ENCODE data around the gene SUN1. TPM values are rescaled to one million over a fixed set of nuclear protein-coding genes. Genes with fewer than 3 reads are reported as not detected.

Gene SUN1
- 70.4 and 76.4 TPM in 2 replicates for total RNA-seq

GRCh38 chr7:832167-832967 lies at the start of gene SUN1:
SUN1 (plus strand) TSS chr7:832476; CDS start chr7:832525, 49 bp downstream.

DNA sequence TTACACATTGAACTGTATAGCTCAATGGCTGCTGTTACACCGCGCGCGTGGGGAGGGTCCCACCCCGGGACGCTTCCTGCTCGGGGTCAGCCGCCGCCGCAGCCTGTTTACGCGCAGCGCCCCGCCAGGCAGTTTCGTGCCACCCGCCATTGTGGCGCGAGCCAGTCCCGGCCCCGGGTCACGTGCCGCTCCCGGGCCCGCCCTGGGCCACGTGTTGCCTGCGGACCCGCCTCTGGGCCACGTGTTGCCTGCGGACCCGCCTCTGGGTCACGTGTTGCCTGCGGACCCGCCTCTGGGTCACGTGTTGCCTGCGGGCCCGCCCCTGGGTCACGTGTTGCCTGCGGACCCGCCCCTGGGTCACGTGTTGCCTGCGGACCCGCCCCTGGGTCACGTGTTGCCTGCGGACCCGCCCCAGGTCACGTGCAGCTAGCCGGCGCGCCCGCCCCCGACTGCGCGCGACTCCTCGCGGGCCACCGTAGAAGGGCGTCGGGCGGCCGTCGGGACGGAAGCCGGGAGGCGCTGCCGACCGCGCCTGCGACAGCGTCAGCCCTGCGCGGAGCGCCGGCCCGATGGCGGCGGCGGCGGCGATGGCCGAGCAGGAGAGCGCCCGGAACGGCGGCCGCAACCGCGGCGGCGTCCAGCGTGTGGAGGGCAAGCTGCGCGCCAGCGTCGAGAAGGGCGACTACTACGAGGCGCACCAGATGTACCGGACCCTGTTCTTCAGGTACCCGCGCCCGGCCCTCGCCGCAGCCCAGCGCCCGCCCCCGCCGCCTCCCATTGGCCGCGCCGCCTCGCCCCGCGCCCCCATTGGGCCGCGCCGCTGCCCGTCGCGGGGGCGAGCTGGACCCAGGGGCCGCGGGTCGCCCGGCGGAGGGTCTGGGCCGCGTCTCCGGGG lies 44.0 kb downstream of the SUN1 start, which contains the start of gene GET4:
Gene GET4 (plus strand): TSS at position 478 of the 895 bp plus-strand sequence. CDS start 92 bp downstream, at position 570.

Other genes starting within 250 kb of the SUN1 start
- 24.5 and 30.0 TPM in 2 replicates for gene DNAAF5, start 105.8 kb upstream of the SUN1 start, total RNA-seq
- 7.5 and 9.4 TPM in 2 replicates for gene PRKAR1B, start 105.2 kb upstream of the SUN1 start, total RNA-seq
- gene GET4, start 44.1 kb downstream of the SUN1 start, total RNA-seq, result 7.1 and 12.7 TPM in 2 replicates
- 1.2 TPM in 2 replicates for gene ADAP1, start 122.2 kb downstream of the SUN1 start, total RNA-seq
- gene COX19, start 143.1 kb downstream of the SUN1 start, total RNA-seq, result 5.6 and 10.2 TPM in 2 replicates
- not detected in 2 replicates for gene CYP2W1, start 150.7 kb downstream of the SUN1 start, total RNA-seq
- gene GPR146, start 212.1 kb downstream of the SUN1 start, total RNA-seq, result 9.2 and 13.6 TPM in 2 replicates

Data from cardiac ventricle fibroblast (primary cell).